ENCODE measurements around the gene IRX5. TPM values are rescaled to one million over a fixed set of nuclear protein-coding genes. Genes with fewer than 3 reads are reported as not detected.

IRX5 gene
- polyA plus RNA-seq (2013) = 0.17 and 0.31 TPM in 2 replicates

DNA sequence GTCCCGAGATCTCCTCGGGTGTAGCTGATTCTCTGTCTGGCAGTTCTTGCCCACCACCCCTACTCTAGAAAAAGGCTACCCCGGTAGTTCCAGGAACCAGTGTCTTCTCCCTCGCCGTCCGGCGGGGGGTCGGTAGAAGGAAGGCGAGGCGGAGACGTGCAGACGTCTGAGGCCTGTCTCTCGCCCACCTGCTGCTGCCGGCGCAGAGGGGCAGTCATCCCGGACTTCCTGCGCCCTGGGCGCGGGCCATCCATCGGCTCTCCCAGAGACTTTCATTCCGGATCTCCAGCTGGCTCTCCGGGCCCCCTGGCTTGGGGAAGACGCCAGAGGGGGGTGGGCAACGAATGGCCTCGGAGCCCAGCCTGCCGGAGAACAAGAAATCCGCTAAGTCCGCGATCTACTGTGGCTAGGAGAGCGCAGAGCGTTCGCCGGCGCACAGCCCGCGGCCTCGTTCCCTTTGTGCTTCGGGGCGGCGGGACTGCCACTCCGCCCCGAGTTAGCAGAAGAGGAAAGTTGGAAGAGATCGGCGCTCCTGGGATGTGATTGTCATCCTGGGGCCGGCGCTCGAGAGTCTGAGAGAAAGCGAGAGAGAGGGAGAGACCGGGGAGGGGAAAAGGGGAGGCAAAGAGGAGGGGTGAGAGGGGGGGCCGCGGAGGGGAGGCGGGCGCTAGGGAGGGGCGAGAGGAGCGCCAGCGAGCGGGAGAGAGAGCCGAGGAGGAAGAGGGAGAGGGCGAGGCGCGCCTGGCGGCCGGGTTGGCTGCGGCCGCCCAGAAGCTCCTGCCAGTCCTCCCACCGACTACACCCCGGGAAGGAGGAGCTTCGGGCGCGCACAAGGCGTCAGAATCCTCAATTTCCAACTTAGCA lies at the start of gene IRX5:
IRX5 (plus strand) TSS at position 861 of the 864 bp plus-strand sequence. CDS start 334 bp downstream, outside the sequence.
- Histone ChIP-seq H4K91ac (ENCODE audit: low read depth, low read length) (no peak within 1 kb of the TSS), H3K9ac (ENCODE audit: low read length) (no peak within 1 kb of the TSS), H3K79me2 (ENCODE audit: control insufficient read depth, insufficient read depth, low read length, poor library complexity) (peaks cover 2% of the 10 kb centered on the region), H3K27ac (ENCODE audit: low read depth, low read length) (no peak within 1 kb of the TSS), H3K23ac (ENCODE audit: low read length) (no peak within 1 kb of the TSS), H3K18ac (ENCODE audit: low read length) (no peak within 1 kb of the TSS), H2AK5ac (ENCODE audit: low read length) (no peak within 1 kb of the TSS), H3K14ac (ENCODE audit: low read length) (no peak within 1 kb of the TSS), H3K36me3 (ENCODE audit: control insufficient read depth in 1 of 2, insufficient read depth in 2 of 2, low read length in 2 of 2) (no peaks in the 10 kb centered on the region), H2BK5ac (ENCODE audit: low read depth, low read length, poor library complexity) (no peak within 1 kb of the TSS), H3K4me3 (ENCODE audit: low read depth, low read length) (peak within 1 kb of the TSS; percentile 69), H4K8ac (ENCODE audit: low read depth, low read length) (no peak within 1 kb of the TSS), H2AFZ (ENCODE audit: insufficient read depth, low read length, poor library complexity) (peak within 1 kb of the TSS; percentile 92), H3K4me2 (ENCODE audit: low read length) (peak within 1 kb of the TSS; percentile 59), H3K27me3 (ENCODE audit: insufficient read depth, low read length) (peaks cover 55% of the 10 kb centered on the region), H3K79me1 (ENCODE audit: low read length) (peaks cover 3% of the 10 kb centered on the region), H2BK120ac (ENCODE audit: insufficient read depth, low read length, poor library complexity) (no peak within 1 kb of the TSS), H3K4ac (ENCODE audit: low read depth, low read length) (no peak within 1 kb of the TSS), H3K9me3 (ENCODE audit: insufficient read depth, low read depth, low read length) (peaks cover 7% of the 10 kb centered on the region), H3K4me1 (ENCODE audit: control insufficient read depth in 1 of 2, insufficient read depth in 2 of 2, low read length in 2 of 2) (peaks cover 16 to 19% of the 10 kb centered on the region in 2 experiments), H2BK12ac (ENCODE audit: low read length) (no peak within 1 kb of the TSS), H4K12ac (ENCODE audit: low read depth, low read length) (no peak within 1 kb of the TSS)
- no CpG with 5 or more reads among the region's 71 CpGs for WGBS (ENCODE audit: extremely low coverage, insufficient coverage, insufficient read length)
- peak; percentile 25 to 55 for DNase-seq

DNA sequence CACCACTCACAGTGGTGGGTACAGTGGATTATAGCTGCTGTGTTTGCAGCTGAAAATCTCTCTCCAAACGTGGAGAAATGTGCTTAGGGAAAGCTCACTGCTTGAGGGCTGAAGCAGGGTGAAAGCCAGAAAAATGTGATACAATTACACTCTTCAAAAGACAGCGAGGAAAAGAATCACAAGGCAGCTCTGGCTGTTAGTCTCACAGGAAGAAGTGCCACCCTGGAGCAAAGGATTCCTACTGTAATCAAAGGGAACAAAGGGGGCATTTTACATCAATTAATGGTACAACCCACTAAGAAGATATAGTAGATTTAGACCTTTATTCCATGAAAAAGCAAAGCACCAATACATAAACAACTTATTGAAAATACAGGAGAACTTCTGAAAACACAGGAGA lies 48.1 kb upstream of the IRX5 start:
- no peak for DNase-seq
- Histone ChIP-seq H4K12ac (ENCODE audit: low read depth, low read length) (no peak overlapping the region), H2AFZ (ENCODE audit: insufficient read depth, low read length, poor library complexity) (no peak overlapping the region), H3K14ac (ENCODE audit: low read length) (no peak overlapping the region), H2BK12ac (ENCODE audit: low read length) (no peak overlapping the region), H3K18ac (ENCODE audit: low read length) (no peak overlapping the region), H4K8ac (ENCODE audit: low read depth, low read length) (no peak overlapping the region), H3K79me1 (ENCODE audit: low read length) (no peaks in the 10 kb centered on the region), H3K36me3 (ENCODE audit: control insufficient read depth in 1 of 2, insufficient read depth in 2 of 2, low read length in 2 of 2) (no peaks in the 10 kb centered on the region), H2AK5ac (ENCODE audit: low read length) (no peak overlapping the region), H2BK120ac (ENCODE audit: insufficient read depth, low read length, poor library complexity) (no peak overlapping the region), H3K27me3 (ENCODE audit: insufficient read depth, low read length) (no peaks in the 10 kb centered on the region), H3K9me3 (ENCODE audit: insufficient read depth, low read depth, low read length) (peaks cover 2% of the 10 kb centered on the region), H3K4ac (ENCODE audit: low read depth, low read length) (no peak overlapping the region), H3K4me3 (ENCODE audit: low read depth, low read length) (no peak overlapping the region), H3K27ac (ENCODE audit: low read depth, low read length) (no peak overlapping the region), H3K4me2 (ENCODE audit: low read length) (no peak overlapping the region), H2BK5ac (ENCODE audit: low read depth, low read length, poor library complexity) (no peak overlapping the region), H3K23ac (ENCODE audit: low read length) (no peak overlapping the region), H3K79me2 (ENCODE audit: control insufficient read depth, insufficient read depth, low read length, poor library complexity) (no peaks in the 10 kb centered on the region), H4K91ac (ENCODE audit: low read depth, low read length) (no peak overlapping the region), H3K9ac (ENCODE audit: low read length) (no peak overlapping the region), H3K4me1 (ENCODE audit: control insufficient read depth in 1 of 2, insufficient read depth in 2 of 2, low read length in 2 of 2) (no peaks in the 10 kb centered on the region)
- WGBS (ENCODE audit: extremely low coverage, insufficient coverage, insufficient read length) = no CpG with 5 or more reads among the region's 2 CpGs

DNA sequence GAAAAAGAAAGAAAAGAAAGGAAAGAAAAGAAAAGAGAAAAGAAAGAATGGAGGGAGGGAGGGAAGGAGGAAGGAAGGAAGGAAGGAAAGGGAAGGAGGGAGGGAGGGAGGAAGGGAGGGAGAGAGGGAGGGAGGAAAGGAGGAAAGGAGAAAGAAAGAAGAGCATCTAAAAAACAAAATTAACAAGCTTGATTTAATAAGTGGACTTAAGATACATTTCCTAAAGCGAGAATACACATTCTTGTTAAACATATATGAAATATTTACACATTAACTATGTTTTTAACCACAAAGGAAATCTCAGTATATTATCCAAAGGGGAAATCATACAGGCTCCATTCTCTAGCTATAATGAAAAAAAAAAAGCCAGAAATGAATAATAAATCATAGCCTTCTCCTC lies 47.3 kb upstream of the IRX5 start:
- Histone ChIP-seq H3K27ac (ENCODE audit: low read depth, low read length) (no peak overlapping the region), H3K4me3 (ENCODE audit: low read depth, low read length) (no peak overlapping the region), H3K4me1 (ENCODE audit: control insufficient read depth in 1 of 2, insufficient read depth in 2 of 2, low read length in 2 of 2) (no peaks in the 10 kb centered on the region), H2AK5ac (ENCODE audit: low read length) (no peak overlapping the region), H3K4me2 (ENCODE audit: low read length) (no peak overlapping the region), H2AFZ (ENCODE audit: insufficient read depth, low read length, poor library complexity) (no peak overlapping the region), H3K79me2 (ENCODE audit: control insufficient read depth, insufficient read depth, low read length, poor library complexity) (no peaks in the 10 kb centered on the region), H3K27me3 (ENCODE audit: insufficient read depth, low read length) (no peaks in the 10 kb centered on the region), H3K4ac (ENCODE audit: low read depth, low read length) (no peak overlapping the region), H3K18ac (ENCODE audit: low read length) (no peak overlapping the region), H3K36me3 (ENCODE audit: control insufficient read depth in 1 of 2, insufficient read depth in 2 of 2, low read length in 2 of 2) (no peaks in the 10 kb centered on the region), H4K8ac (ENCODE audit: low read depth, low read length) (no peak overlapping the region), H3K9me3 (ENCODE audit: insufficient read depth, low read depth, low read length) (peaks cover 2% of the 10 kb centered on the region), H2BK12ac (ENCODE audit: low read length) (no peak overlapping the region), H3K14ac (ENCODE audit: low read length) (no peak overlapping the region), H4K12ac (ENCODE audit: low read depth, low read length) (no peak overlapping the region), H2BK120ac (ENCODE audit: insufficient read depth, low read length, poor library complexity) (no peak overlapping the region), H3K79me1 (ENCODE audit: low read length) (no peaks in the 10 kb centered on the region), H3K23ac (ENCODE audit: low read length) (no peak overlapping the region), H2BK5ac (ENCODE audit: low read depth, low read length, poor library complexity) (no peak overlapping the region), H4K91ac (ENCODE audit: low read depth, low read length) (no peak overlapping the region), H3K9ac (ENCODE audit: low read length) (no peak overlapping the region)
- DNase-seq = no peak
- no CpG with 5 or more reads among the region's 1 CpG for WGBS (ENCODE audit: extremely low coverage, insufficient coverage, insufficient read length)

DNA sequence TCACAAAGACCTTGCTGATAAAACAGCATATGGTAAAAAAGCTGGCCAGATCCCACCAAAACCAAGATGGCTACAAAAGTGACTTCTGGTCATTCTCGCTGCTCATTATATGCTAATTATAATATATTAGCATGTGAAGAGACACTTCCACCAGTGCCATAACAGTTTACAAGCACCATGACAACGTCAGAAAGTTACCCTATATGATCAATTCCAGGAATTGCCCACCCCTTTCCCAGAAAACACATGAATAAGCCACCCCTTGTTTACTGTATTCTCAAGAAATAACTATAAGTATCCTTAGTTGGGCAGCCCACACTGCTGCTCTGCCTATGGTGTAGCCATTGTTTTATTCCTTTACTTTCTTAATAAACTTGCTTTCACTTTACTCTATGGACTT lies 44.6 kb upstream of the IRX5 start:
- Histone ChIP-seq H4K12ac (ENCODE audit: low read depth, low read length) (no peak overlapping the region), H3K18ac (ENCODE audit: low read length) (no peak overlapping the region), H3K79me1 (ENCODE audit: low read length) (no peaks in the 10 kb centered on the region), H4K91ac (ENCODE audit: low read depth, low read length) (no peak overlapping the region), H3K4me2 (ENCODE audit: low read length) (no peak overlapping the region), H3K14ac (ENCODE audit: low read length) (no peak overlapping the region), H3K9me3 (ENCODE audit: insufficient read depth, low read depth, low read length) (peaks cover 2% of the 10 kb centered on the region), H2BK120ac (ENCODE audit: insufficient read depth, low read length, poor library complexity) (no peak overlapping the region), H3K23ac (ENCODE audit: low read length) (no peak overlapping the region), H3K9ac (ENCODE audit: low read length) (no peak overlapping the region), H2BK5ac (ENCODE audit: low read depth, low read length, poor library complexity) (no peak overlapping the region), H3K36me3 (ENCODE audit: control insufficient read depth in 1 of 2, insufficient read depth in 2 of 2, low read length in 2 of 2) (no peaks in the 10 kb centered on the region), H3K27ac (ENCODE audit: low read depth, low read length) (no peak overlapping the region), H3K4ac (ENCODE audit: low read depth, low read length) (no peak overlapping the region), H4K8ac (ENCODE audit: low read depth, low read length) (no peak overlapping the region), H2AK5ac (ENCODE audit: low read length) (no peak overlapping the region), H3K4me3 (ENCODE audit: low read depth, low read length) (no peak overlapping the region), H2BK12ac (ENCODE audit: low read length) (no peak overlapping the region), H2AFZ (ENCODE audit: insufficient read depth, low read length, poor library complexity) (no peak overlapping the region), H3K79me2 (ENCODE audit: control insufficient read depth, insufficient read depth, low read length, poor library complexity) (no peaks in the 10 kb centered on the region), H3K27me3 (ENCODE audit: insufficient read depth, low read length) (no peaks in the 10 kb centered on the region), H3K4me1 (ENCODE audit: control insufficient read depth in 1 of 2, insufficient read depth in 2 of 2, low read length in 2 of 2) (no peaks in the 10 kb centered on the region)
- no CpG with 5 or more reads among the region's 2 CpGs for WGBS (ENCODE audit: extremely low coverage, insufficient coverage, insufficient read length)
- no peak for DNase-seq

Data from trophoblast cell (in vitro differentiated cells and primary cell).